Kidney (tissue), 14 donors: ENCODE results near the gene SRRM5. TPM values are rescaled to one million over a fixed set of nuclear protein-coding genes. Genes with fewer than 3 reads are reported as not detected.
A peak's percentile ranks its signal among the peaks of the same experiment; 100 is the strongest.

ENCODE experiments used
- DNase-seq, 5 donors: peaks; one replicate each; pipeline ENCODE4 v3.0.0-alpha.2; 2013 to 2020
- FAIRE-seq: peaks from 2 replicates; lab custom pipeline; 2012; peaks lifted over from hg19 to GRCh38; lab: Jason Lieb, UNC
- H3K27ac ChIP-seq, 2 donors: one replicate each; pipeline ENCODE4 v1.7.0; 2013; ENCODE audit warnings: low read depth in 2 of 2, low read length in 2 of 2, inconsistent platforms in 1 of 2
- H3K27me3 ChIP-seq: one replicate; pipeline ENCODE4 v1.7.1; 2013; ENCODE audit warnings: low read length, inconsistent platforms; ENCODE audit not compliant: control insufficient read depth, insufficient read depth
- H3K36me3 ChIP-seq, 3 donors: one replicate each; pipeline versions ENCODE4 v1.7.0 to v1.7.1; 2013; ENCODE audit warnings: low read length in 3 of 3, control low read depth in 1 of 3, inconsistent platforms in 1 of 3; ENCODE audit not compliant: insufficient read depth in 3 of 3, control insufficient read depth in 2 of 3
- H3K4me1 ChIP-seq, 3 donors: one replicate each; pipeline versions ENCODE4 v1.7.0 to v1.7.1; 2013; ENCODE audit warnings: low read length in 3 of 3, inconsistent platforms in 1 of 3, low read depth in 1 of 3; ENCODE audit not compliant: control insufficient read depth in 2 of 3, insufficient read depth in 2 of 3
- H3K4me3 ChIP-seq, 3 donors: one replicate each; pipeline versions ENCODE4 v1.7.0 to v1.8.1; 2013; ENCODE audit warnings: low read length in 3 of 3, control low read depth in 1 of 3, inconsistent platforms in 1 of 3
- H3K9ac ChIP-seq, 3 donors: one replicate each; pipeline versions ENCODE4 v1.7.0 to v1.7.1; 2013; ENCODE audit warnings: low read length in 3 of 3, control low read depth in 1 of 3, inconsistent platforms in 1 of 3
- H3K9me3 ChIP-seq, 3 donors: one replicate each; pipeline versions ENCODE4 v1.7.0 to v1.7.1; 2013; ENCODE audit warnings: low read length in 3 of 3, control low read depth in 1 of 3, inconsistent platforms in 1 of 3; ENCODE audit not compliant: control insufficient read depth in 2 of 3, insufficient read depth in 1 of 3
- CTCF ChIP-seq: IDR thresholded peaks from 3 replicates; pipeline ENCODE4 v1.5.1; 2012; ENCODE audit warnings: mild to moderate bottlenecking, moderate library complexity, borderline replicate concordance; ENCODE audit not compliant: insufficient read depth; ENCODE audit errors: extremely low read depth
- intact Hi-C: fragments of 100-400 bp; cut with DNase I; formaldehyde crosslinking; loops from one replicate; pipeline ENCODE4 v1.11.1; 2022
- polyA plus RNA-seq: library from polyadenylated mRNA; stranded (reverse); fragments of 350-450 nt; fragmentation: Illumina TruSeq; extraction: RNeasy Lipid Tissue Mini Kit (QIAGEN cat#74804); gene quantifications from one replicate; pipeline ENCODE4 v1.2.3, GENCODE V29; 2014; ENCODE audit warnings: low read depth, low replicate concordance; ENCODE audit not compliant: insufficient read depth
- total RNA-seq: library from RNA; stranded (reverse); fragmentation: NEBNext Ultra II Directional; extraction: Animal tissue kit (Norgen Biotek cat#: 25700); gene quantifications from one replicate; pipeline ENCODE4 v1.2.1, GENCODE V29; 2021
- donor health status: control.
- donor health status: control.
- donor health status: control.
- donor health status: control.
- donor health status: control.
- donor health status: DM: yes; HTN: yes; CAD: no.
- donor health status: Normal renal cell carcinoma (clear cell type).

The SRRM5 gene
- total and polyA plus RNA-seq, 2 donors from 2014 or later = 0.22 to 0.28 TPM

GRCh38 chr19:43605875-43606568, 5.9 kb upstream of the SRRM5 start:
- no peak overlapping the region for H3K4me3 ChIP-seq
- no peaks in the 10 kb centered on the region for H3K27me3 ChIP-seq
- no peak overlapping the region for H3K9ac ChIP-seq
- no peaks in the 10 kb centered on the region for H3K9me3 ChIP-seq
- H3K36me3 ChIP-seq = peaks cover 4 to 14% (median 6%) of the 10 kb centered on the region in 3 donors
- TF ChIP-seq CTCF = no peak
- H3K27ac ChIP-seq = no peak overlapping the region
- H3K4me1 ChIP-seq = no peaks in the 10 kb centered on the region
- DNase-seq = no peak
- no peak for FAIRE-seq
- intact Hi-C loops = no loop called here

- Histone ChIP-seq H3K9ac (no peak overlapping the region), H3K27me3 (no peaks in the 10 kb centered on the region), H3K4me1 (no peaks in the 10 kb centered on the region), H3K9me3 (no peaks in the 10 kb centered on the region), H3K27ac (no peak overlapping the region), H3K36me3 (peaks cover 4 to 16% (median 4%) of the 10 kb centered on the region in 3 donors), H3K4me3 (no peak overlapping the region)
- DNase-seq (no peak), FAIRE-seq (no peak)
- TF ChIP-seq CTCF = no peak
- intact Hi-C loops = no loop called here
Measured at GRCh38 chr19:43606569-43607229, 5.2 kb upstream of the SRRM5 start.

GRCh38 chr19:43607238-43608205, 4.4 kb upstream of the SRRM5 start:
- Histone ChIP-seq H3K9me3 (no peaks in the 10 kb centered on the region), H3K4me1 (no peaks in the 10 kb centered on the region), H3K9ac (no peak overlapping the region), H3K36me3 (peaks cover 4 to 23% (median 6%) of the 10 kb centered on the region in 3 donors), H3K27me3 (no peaks in the 10 kb centered on the region), H3K27ac (no peak overlapping the region), H3K4me3 (no peak overlapping the region)
- no peak for FAIRE-seq
- TF ChIP-seq CTCF = no peak
- intact Hi-C loops = no loop called here
- DNase-seq = peak in 1 of 5 donors; percentile 78
